Measurements from ENCODE around the gene WNT5A. TPM values are rescaled to one million over a fixed set of nuclear protein-coding genes. Genes with fewer than 3 reads are reported as not detected.
A peak's percentile ranks its signal among the peaks of the same experiment; 100 is the strongest.

WNT5A gene
- total RNA-seq, 4 donors from 2014 or later: 8.7 to 16.1 (median 10.8) TPM

- no peak for TF ChIP-seq POLR2A (IDR thresholded peaks at IDR 0.05)
- no peak for TF ChIP-seq CTCF (IDR thresholded peaks at IDR 0.05)
- no peak overlapping the region for H3K4me3 ChIP-seq (ENCODE audit: low read depth, poor library complexity, severe bottlenecking)
- 58 to 74% methylated on average over 9 of the region's 9 CpGs for WGBS, 2 donors
- intact Hi-C loops (cut with DNase I; ENCODE audit: low total_unique reads): no loop called here
- DNase-seq (ENCODE audit: low spot score in 2 of 2): peak in 1 of 2 donors; percentile 74
These were observed 34.1 kb upstream of the WNT5A start for GRCh38 chr3:55521064-55521737.

- WGBS, 2 donors: 80 to 92% methylated on average over 3 of the region's 3 CpGs
- TF ChIP-seq CTCF (IDR thresholded peaks at IDR 0.05) (no peak), POLR2A (IDR thresholded peaks at IDR 0.05) (no peak)
- H3K4me3 ChIP-seq (ENCODE audit: low read depth, poor library complexity, severe bottlenecking): no peak overlapping the region
- DNase-seq (ENCODE audit: low spot score in 2 of 2): peak in 1 of 2 donors; percentile 28
- intact Hi-C loops (cut with DNase I; ENCODE audit: low total_unique reads): no loop called here
These were observed 31.9 kb upstream of the WNT5A start for GRCh38 chr3:55519019-55519418.

GRCh38 chr3:55518451-55518850 is 31.3 kb upstream of the WNT5A start:
- WGBS, 2 donors: 61 to 65% methylated on average over 6 of the region's 6 CpGs
- intact Hi-C loops (cut with DNase I; ENCODE audit: low total_unique reads): no loop called here
- no peak overlapping the region for H3K4me3 ChIP-seq (ENCODE audit: low read depth, poor library complexity, severe bottlenecking)
- TF ChIP-seq CTCF (IDR thresholded peaks at IDR 0.05) (no peak), POLR2A (IDR thresholded peaks at IDR 0.05) (no peak)
- no peak for DNase-seq (ENCODE audit: low spot score in 2 of 2)

GRCh38 chr3:55516392-55517030 is 29.4 kb upstream of the WNT5A start:
- WGBS, 2 donors: 68 to 77% methylated on average over 10 of the region's 10 CpGs
- H3K4me3 ChIP-seq (ENCODE audit: low read depth, poor library complexity, severe bottlenecking): no peak overlapping the region
- TF ChIP-seq CTCF (IDR thresholded peaks at IDR 0.05) (no peak), POLR2A (IDR thresholded peaks at IDR 0.05) (no peak)
- intact Hi-C loops (cut with DNase I; ENCODE audit: low total_unique reads): no loop called here
- no peak for DNase-seq (ENCODE audit: low spot score in 2 of 2)

GRCh38 chr3:55515550-55516246 is 28.6 kb upstream of the WNT5A start:
- TF ChIP-seq POLR2A (IDR thresholded peaks at IDR 0.05) (no peak), CTCF (IDR thresholded peaks at IDR 0.05) (no peak)
- intact Hi-C loops (cut with DNase I; ENCODE audit: low total_unique reads): no loop called here
- WGBS, 2 donors: 38 to 47% methylated on average over 14 of the region's 14 CpGs
- DNase-seq (ENCODE audit: low spot score in 2 of 2): peak in 1 of 2 donors; percentile 52
- H3K4me3 ChIP-seq (ENCODE audit: low read depth, poor library complexity, severe bottlenecking): no peak overlapping the region

Measured in lower leg skin (tissue), 4 donors.